DLD1 (cell line): ENCODE data around the gene ANXA6.

Experiments
- in situ Hi-C: cut with HindIII; loops from 2 replicates; pipeline ENCODE4 v1.10.0; 2017; ENCODE audit warnings: low sequenced_read_pairs

ANXA6 gene

GRCh38 chr5:151132963-151133362, 24.6 kb downstream of the ANXA6 start:
- in situ Hi-C loops, result no loop called here

GRCh38 chr5:151130922-151131891, 26.4 kb downstream of the ANXA6 start:
- in situ Hi-C loops, result no loop called here

- in situ Hi-C loops, result no loop called here
Measured at GRCh38 chr5:151130235-151130921, 27.2 kb downstream of the ANXA6 start.

GRCh38 chr5:151128817-151129216, 28.8 kb downstream of the ANXA6 start:
- in situ Hi-C loops, result no loop called here

- in situ Hi-C loops, result no loop called here
Measured at GRCh38 chr5:151127926-151128325, 29.7 kb downstream of the ANXA6 start.

- in situ Hi-C loops, result no loop called here
Measured at GRCh38 chr5:151126199-151126645, 31.4 kb downstream of the ANXA6 start.

GRCh38 chr5:151125421-151125820, 32.2 kb downstream of the ANXA6 start:
- in situ Hi-C loops, result no loop called here

GRCh38 chr5:151123897-151124751, 33.5 kb downstream of the ANXA6 start:
- in situ Hi-C loops, result no loop called here

GRCh38 chr5:151122828-151123227, 34.8 kb downstream of the ANXA6 start:
- in situ Hi-C loops, result no loop called here

- in situ Hi-C loops, result no loop called here
Measured at GRCh38 chr5:151121665-151122064, 35.9 kb downstream of the ANXA6 start.

GRCh38 chr5:151121095-151121494, 36.5 kb downstream of the ANXA6 start:
- in situ Hi-C loops, result no loop called here

- in situ Hi-C loops, result no loop called here
Measured at GRCh38 chr5:151118913-151119575, 38.5 kb downstream of the ANXA6 start.

- in situ Hi-C loops, result no loop called here
Measured at GRCh38 chr5:151115272-151115905, 42.2 kb downstream of the ANXA6 start.

- in situ Hi-C loops, result no loop called here
Measured at GRCh38 chr5:151113651-151114050, 43.9 kb downstream of the ANXA6 start.

- in situ Hi-C loops, result no loop called here
Measured at GRCh38 chr5:151110992-151111391, 46.6 kb downstream of the ANXA6 start.

- in situ Hi-C loops, result no loop called here
Measured at GRCh38 chr5:151110122-151110681, 47.4 kb downstream of the ANXA6 start.

- in situ Hi-C loops, result no loop called here
Measured at GRCh38 chr5:151108566-151108965, 49.0 kb downstream of the ANXA6 start.

- in situ Hi-C loops, result no loop called here
Measured at GRCh38 chr5:151107738-151108520, 49.6 kb downstream of the ANXA6 start.

- in situ Hi-C loops, result no loop called here
Measured at GRCh38 chr5:151107084-151107483, 50.5 kb downstream of the ANXA6 start.
